LNCAP (cell line): ENCODE results near the gene NR2C2.

ENCODE experiments used
- CTCF ChIP-seq: fragments of 450-650 bp; IDR thresholded peaks from 2 replicates; pipeline ENCODE4 v1.5.1; 2017; ENCODE audit warnings: mild to moderate bottlenecking

The NR2C2 gene

GRCh38 chr3:14947100-14947885 lies at the start of gene NR2C2:
Gene NR2C2 (plus strand): TSS chr3:14947583. CDS start chr3:15003915, 56,332 bp downstream.
- TF ChIP-seq CTCF = no peak

DNA sequence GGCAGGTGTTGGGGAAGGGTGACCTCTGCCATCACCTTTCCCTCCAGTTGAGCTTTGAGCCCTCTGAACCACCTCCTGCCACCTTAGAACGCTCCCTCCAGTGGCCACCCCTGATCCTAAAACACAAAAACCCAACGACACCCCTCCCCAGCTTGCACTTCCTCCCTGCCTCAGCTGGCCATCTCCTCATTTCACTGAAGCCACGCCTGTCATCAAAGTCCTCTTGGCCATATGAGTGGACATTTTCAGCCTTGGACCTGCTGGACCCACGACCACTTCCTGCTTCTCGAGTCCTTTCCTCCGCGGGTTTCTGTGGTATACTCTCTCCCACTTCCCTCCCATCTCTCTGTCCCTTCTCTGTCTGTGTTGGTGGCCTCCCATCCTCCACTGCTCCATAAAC lies 48.5 kb upstream of the NR2C2 start:
- TF ChIP-seq CTCF = no peak

DNA sequence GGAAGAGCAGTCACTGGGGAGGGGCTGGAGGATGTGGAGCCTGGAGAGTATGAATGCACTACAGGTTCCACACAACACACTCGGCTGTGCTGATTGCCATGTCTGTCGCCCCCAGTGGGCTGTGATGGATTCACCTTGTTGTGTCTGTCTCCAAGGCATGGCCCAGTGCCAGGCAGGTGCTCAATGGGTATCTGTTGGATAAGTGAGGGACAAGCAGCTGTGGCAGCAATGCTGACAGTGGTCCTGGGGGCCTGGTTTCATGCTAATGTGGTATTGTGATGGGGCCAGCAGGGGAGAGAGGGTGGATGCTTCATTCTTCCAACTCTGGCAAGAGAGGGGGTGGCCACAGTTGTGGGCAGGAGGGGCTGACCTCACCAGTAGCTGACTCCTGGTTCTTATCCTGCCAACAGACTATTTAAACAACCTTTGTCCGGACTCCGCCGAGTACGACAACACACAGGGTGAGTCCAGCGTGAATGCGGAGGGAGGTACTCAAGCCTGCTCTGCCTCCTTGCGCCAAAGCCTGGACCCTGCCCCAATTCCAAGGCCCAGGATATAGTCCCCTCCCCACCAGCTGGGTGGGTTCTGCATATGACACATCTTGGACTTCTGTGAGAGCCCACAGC lies 47.3 kb upstream of the NR2C2 start:
- no peak for TF ChIP-seq CTCF

DNA sequence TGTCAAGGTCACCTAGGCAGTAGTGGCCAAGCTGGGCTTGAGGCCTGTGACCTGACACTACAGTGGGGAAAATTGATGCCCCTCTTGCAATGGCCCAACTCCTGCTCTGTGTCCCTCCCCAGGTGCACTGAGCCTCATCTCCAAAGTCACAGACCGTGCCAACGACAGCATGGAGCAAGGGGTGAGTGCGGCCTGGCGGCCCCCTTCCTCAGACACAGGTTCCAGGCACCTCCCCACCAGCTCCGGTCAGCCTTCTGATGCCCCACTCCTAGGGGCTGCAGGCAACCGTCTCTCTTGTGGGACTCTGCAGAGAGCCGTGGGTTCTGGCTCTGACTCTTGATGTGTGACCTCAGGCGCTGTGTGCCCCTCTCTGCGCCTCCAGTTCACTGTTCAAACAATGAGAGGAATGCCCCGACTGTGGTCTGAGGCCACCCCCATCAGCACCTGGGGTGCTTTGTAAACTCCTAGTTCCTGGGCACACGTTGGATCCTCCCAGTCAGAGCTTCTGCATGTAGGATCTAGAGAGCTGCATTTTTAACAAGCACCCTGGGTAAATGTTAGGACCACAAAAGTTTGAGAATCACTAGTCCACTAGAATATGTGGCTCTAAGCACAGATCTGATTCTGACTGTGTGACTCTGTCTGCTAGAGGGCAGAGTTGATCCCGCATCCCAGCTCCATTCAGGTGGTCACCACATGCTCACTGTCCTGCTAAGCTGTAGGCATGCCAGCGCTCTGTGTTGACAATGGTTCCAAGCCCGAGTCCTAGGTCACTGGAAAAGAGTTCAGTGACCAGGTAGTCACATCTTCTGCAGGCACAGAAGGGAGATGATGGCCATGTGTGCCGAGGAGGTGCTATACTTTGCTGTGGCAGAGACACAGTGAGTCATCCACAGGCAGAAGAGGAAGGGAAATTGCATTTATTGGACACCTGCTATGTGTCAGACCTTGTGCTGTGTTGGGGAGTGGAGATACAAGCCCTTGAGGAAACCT lies 46.2 kb upstream of the NR2C2 start:
- no peak for TF ChIP-seq CTCF

DNA sequence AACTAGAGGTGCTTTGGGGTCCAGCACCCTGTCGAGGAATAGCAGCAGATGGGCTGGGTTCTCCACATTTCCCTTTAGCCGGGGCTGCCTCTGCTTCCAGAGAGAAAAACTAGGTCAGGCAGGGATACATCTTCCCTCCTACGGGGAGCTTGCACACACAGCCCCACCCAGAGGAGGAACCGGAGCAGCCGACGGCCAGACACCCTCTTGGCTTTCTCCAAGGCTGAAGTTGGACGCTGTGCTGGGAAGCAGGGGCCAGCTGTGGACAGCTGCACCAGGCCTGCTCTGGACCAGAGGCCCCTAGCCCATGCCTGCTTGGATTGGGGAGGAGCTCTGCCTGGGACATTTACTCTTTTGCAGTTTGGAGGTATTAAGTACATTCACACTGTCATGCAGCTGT lies 44.7 kb upstream of the NR2C2 start:
- TF ChIP-seq CTCF = no peak

DNA sequence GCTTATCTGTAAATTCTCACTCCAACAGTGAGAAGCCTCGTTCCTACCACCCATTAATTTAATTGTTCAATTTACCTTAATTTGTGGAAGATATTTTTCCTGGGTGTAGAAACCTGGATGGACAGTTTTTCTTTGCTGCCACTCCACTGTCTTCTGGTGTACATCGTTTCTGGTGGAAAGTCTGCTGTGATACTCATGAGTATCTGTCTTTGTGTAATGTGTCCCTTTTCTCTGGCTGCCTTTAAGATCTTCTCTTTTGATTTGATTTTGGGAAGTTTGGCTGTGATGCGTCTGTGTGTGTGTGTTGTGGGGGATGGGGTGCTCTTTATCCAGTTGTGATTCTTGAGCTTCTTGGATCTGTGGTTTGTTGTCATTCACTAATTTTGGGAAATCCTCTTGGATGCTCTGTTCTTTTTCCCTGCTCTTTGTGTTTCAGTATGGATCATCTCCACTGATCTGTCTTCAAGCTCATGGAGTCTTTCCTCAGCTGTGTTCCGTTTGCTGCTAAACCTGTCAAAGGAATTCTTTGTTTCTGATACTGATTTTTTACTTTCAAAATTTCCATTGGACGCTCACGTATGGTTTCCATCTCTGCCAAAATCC lies 42.2 kb upstream of the NR2C2 start:
- no peak for TF ChIP-seq CTCF

GRCh38 chr3:14906355-14906971 lies 40.9 kb upstream of the NR2C2 start:
- no peak for TF ChIP-seq CTCF
